H9 (cell line): ENCODE data around the gene CASQ1. TPM values are rescaled to one million over a fixed set of nuclear protein-coding genes. Genes with fewer than 3 reads are reported as not detected.
A peak's percentile ranks its signal among the peaks of the same experiment; 100 is the strongest.

Source experiments
- DNase-seq: peaks from one replicate; pipeline ENCODE4 v3.0.0-alpha.2; 2017
- H2AFZ ChIP-seq: one replicate; pipeline ENCODE4 v1.6.1; 2013; ENCODE audit warnings: mild to moderate bottlenecking, low read length, control low read depth, moderate library complexity
- H2AK5ac ChIP-seq: 2 replicates; pipeline ENCODE4 v1.6.1; 2013; ENCODE audit warnings: low read length, control low read depth, mixed read lengths; ENCODE audit not compliant: insufficient read length
- H2BK120ac ChIP-seq: one replicate; pipeline ENCODE4 v1.6.1; 2013; ENCODE audit warnings: low read depth, mild to moderate bottlenecking, low read length, control low read depth, inconsistent platforms; ENCODE audit not compliant: poor library complexity, severe bottlenecking
- H2BK12ac ChIP-seq: 2 replicates; pipeline ENCODE4 v1.6.1; 2013; ENCODE audit warnings: low read length, control low read depth, mixed read lengths, low read depth; ENCODE audit not compliant: insufficient read length
- H2BK15ac ChIP-seq: 2 replicates; pipeline ENCODE4 v1.6.1; 2013; ENCODE audit warnings: low read depth, low read length, control low read depth
- H2BK20ac ChIP-seq: one replicate; pipeline ENCODE4 v1.6.1; 2013; ENCODE audit warnings: low read depth, mild to moderate bottlenecking, low read length, control low read depth, inconsistent platforms; ENCODE audit not compliant: poor library complexity, severe bottlenecking
- H2BK5ac ChIP-seq: 2 replicates; pipeline ENCODE4 v1.6.1; 2013; ENCODE audit warnings: low read length, control low read depth, mixed read lengths; ENCODE audit not compliant: insufficient read length
- H3K14ac ChIP-seq: 2 replicates; pipeline ENCODE4 v1.6.1; 2013; ENCODE audit warnings: low read length, control low read depth; ENCODE audit not compliant: insufficient read depth
- H3K18ac ChIP-seq: 2 replicates; pipeline ENCODE4 v1.6.1; 2013; ENCODE audit warnings: low read depth, mild to moderate bottlenecking, mixed read lengths, low read length, control low read depth; ENCODE audit not compliant: insufficient read length
- H3K23ac ChIP-seq: 2 replicates; pipeline ENCODE4 v1.6.1; 2013; ENCODE audit warnings: low read length, control low read depth, mixed read lengths, low read depth; ENCODE audit not compliant: insufficient read length
- H3K23me2 ChIP-seq: 2 replicates; pipeline ENCODE4 v1.6.1; 2013; ENCODE audit warnings: low read depth, mild to moderate bottlenecking, mixed read lengths, low read length, control low read depth; ENCODE audit not compliant: insufficient read length, poor library complexity, severe bottlenecking
- H3K27ac ChIP-seq: 2 replicates; pipeline ENCODE4 v1.5.1; 2013; ENCODE audit warnings: low read length, control low read depth, mixed read lengths, low read depth; ENCODE audit not compliant: insufficient read length
- H3K27me3 ChIP-seq: 2 replicates; pipeline ENCODE4 v1.6.1; 2013; ENCODE audit warnings: low read length, control low read depth, inconsistent platforms; ENCODE audit not compliant: insufficient read depth
- H3K4ac ChIP-seq: 2 replicates; pipeline ENCODE4 v1.6.1; 2013; ENCODE audit warnings: low read depth, mild to moderate bottlenecking, control low read depth, inconsistent platforms, low read length, moderate library complexity
- H3K4me1 ChIP-seq: 2 replicates; pipeline ENCODE4 v1.6.1; 2013; ENCODE audit warnings: low read length, control low read depth, inconsistent platforms; ENCODE audit not compliant: insufficient read depth
- H3K4me2 ChIP-seq: 2 replicates; pipeline ENCODE4 v1.6.1; 2013; ENCODE audit warnings: low read length, control low read depth, mixed read lengths; ENCODE audit not compliant: insufficient read length, insufficient read depth
- H3K56ac ChIP-seq: 2 replicates; pipeline ENCODE4 v1.6.1; 2013; ENCODE audit warnings: low read depth, mild to moderate bottlenecking, mixed read lengths, low read length, control low read depth; ENCODE audit not compliant: insufficient read length
- H3K79me1 ChIP-seq: 2 replicates; pipeline ENCODE4 v1.6.1; 2013; ENCODE audit warnings: low read depth, mild to moderate bottlenecking, moderate library complexity, low read length, control low read depth, inconsistent platforms; ENCODE audit not compliant: insufficient read depth, poor library complexity, severe bottlenecking
- H3K79me2 ChIP-seq: 2 replicates; pipeline ENCODE4 v1.6.1; 2013; ENCODE audit warnings: low read length, control low read depth, inconsistent platforms; ENCODE audit not compliant: insufficient read depth
- H3K9ac ChIP-seq: 2 replicates; pipeline ENCODE4 v1.6.1; 2013; ENCODE audit warnings: low read length, control low read depth, mixed read lengths; ENCODE audit not compliant: insufficient read length; ENCODE audit errors: extremely low read depth
- H3K9me3 ChIP-seq: one replicate; pipeline ENCODE4 v1.6.1; 2013; ENCODE audit warnings: low read depth, low read length, inconsistent platforms; ENCODE audit not compliant: control insufficient read depth
- H3T11ph ChIP-seq: one replicate; pipeline ENCODE4 v1.6.1; 2013; ENCODE audit warnings: mild to moderate bottlenecking, low read length, control low read depth, inconsistent platforms
- H4K20me1 ChIP-seq: one replicate; pipeline ENCODE4 v1.6.1; 2013; ENCODE audit not compliant: control insufficient read depth, insufficient read length, insufficient read depth
- H4K5ac ChIP-seq: 2 replicates; pipeline ENCODE4 v1.6.1; 2013; ENCODE audit warnings: low read depth, mild to moderate bottlenecking, mixed read lengths, low read length, control low read depth; ENCODE audit not compliant: insufficient read length
- H4K8ac ChIP-seq: replicated peaks from 2 replicates; pipeline ENCODE4 v1.6.1; 2013; ENCODE audit warnings: low read length, control low read depth, mixed read lengths, low read depth; ENCODE audit not compliant: insufficient read length
- H4K91ac ChIP-seq: 2 replicates; pipeline ENCODE4 v1.6.1; 2013; ENCODE audit warnings: low read depth, mild to moderate bottlenecking, moderate library complexity, mixed read lengths, low read length, control low read depth; ENCODE audit not compliant: insufficient read length
- H3K27ac Mint-ChIP-seq, 3 experiments: 2 replicates in 2 of 3; 3 replicates in 1 of 3; pipeline ENCODE4 v1.8.0; 2020 to 2021; ENCODE audit warnings: mixed read lengths in 3 of 3, mild to moderate bottlenecking in 1 of 3, moderate library complexity in 1 of 3
- H3K27me3 Mint-ChIP-seq: 2 replicates; pipeline ENCODE4 v1.8.0; 2021; ENCODE audit warnings: low read depth, mild to moderate bottlenecking, moderate library complexity, mixed read lengths
- H3K36me3 Mint-ChIP-seq, 3 experiments: 2 replicates in 2 of 3; 3 replicates in 1 of 3; pipeline ENCODE4 v1.8.0; 2020 to 2021; ENCODE audit warnings: low read depth in 3 of 3, mixed read lengths in 3 of 3; ENCODE audit not compliant: insufficient read depth in 1 of 3
- H3K4me1 Mint-ChIP-seq, 2 experiments: 2 replicates each; pipeline ENCODE4 v1.8.0; 2020; ENCODE audit warnings: mixed read lengths in 2 of 2
- H3K4me3 Mint-ChIP-seq, 2 experiments: 2 replicates in 1 of 2; 3 replicates in 1 of 2; pipeline ENCODE4 v1.8.0; 2020 to 2021; ENCODE audit warnings: mild to moderate bottlenecking in 2 of 2, mixed read lengths in 2 of 2, moderate library complexity in 1 of 2
- H3K9me3 Mint-ChIP-seq, 2 experiments: 2 replicates in 1 of 2; 3 replicates in 1 of 2; pipeline ENCODE4 v1.8.0; 2020; ENCODE audit warnings: mild to moderate bottlenecking in 2 of 2, mixed read lengths in 2 of 2, moderate library complexity in 1 of 2
- CTCF ChIP-seq: fragments of 200-600 bp; sonication (generic); conservative IDR thresholded peaks from 3 replicates; pipeline ENCODE4 v1.8.0; 2021; ENCODE audit warnings: antibody characterized with exemption, mild to moderate bottlenecking
- WGBS: extraction: QIAGEN DNeasy Blood & Tissue Kit; methylation state at CpG from one replicate; pipeline ENCODE4 v1.1.7; 2013; ENCODE audit warnings: missing lambda C conversion rate, low lambda C conversion rate, mixed read lengths; ENCODE audit not compliant: insufficient read length; ENCODE audit errors: extremely low coverage; 5-methylcytosine and 5-hydroxymethylcytosine counted together
- total RNA-seq: library from RNA; stranded (reverse); gene quantifications from 2 replicates; pipeline ENCODE4 v1.2.1, GENCODE V29; 2021

Gene CASQ1
- total RNA-seq, 1 experiment from 2014 or later: 0.55 TPM

GRCh38 chr1:160193832-160194736 lies 3.7 kb downstream of the CASQ1 start:
- no peak overlapping the region for H3K27ac ChIP-seq
- no peak overlapping the region for H3K4ac ChIP-seq
- no peak overlapping the region for H3K56ac ChIP-seq
- H2BK120ac ChIP-seq: no peak overlapping the region
- H3K23ac ChIP-seq: no peak overlapping the region
- H4K20me1 ChIP-seq: no peaks in the 10 kb centered on the region
- H3K27me3 ChIP-seq: no peaks in the 10 kb centered on the region
- H3T11ph ChIP-seq: no peak overlapping the region
- 100% methylated on average over 2 of the region's 9 CpGs for WGBS
- H3K4me1 Mint-ChIP-seq: peaks cover 6 to 15% of the 10 kb centered on the region in 2 experiments; a peak in 2 of 4 replicates
- no peak overlapping the region for H3K14ac ChIP-seq
- no peaks in the 10 kb centered on the region for H3K79me2 ChIP-seq
- H3K9ac ChIP-seq: no peak overlapping the region
- TF ChIP-seq CTCF: no peak
- H3K79me1 ChIP-seq: no peaks in the 10 kb centered on the region
- H3K36me3 Mint-ChIP-seq: no peaks in the 10 kb centered on the region; a peak in 1 of 7 replicates
- H4K5ac ChIP-seq: no peak overlapping the region
- H4K91ac ChIP-seq: no peak overlapping the region
- no peaks in the 10 kb centered on the region for H3K9me3 Mint-ChIP-seq
- H3K4me2 ChIP-seq: no peak overlapping the region
- peak overlapping the region; percentile 7 for H3K18ac ChIP-seq
- no peak overlapping the region for H2BK20ac ChIP-seq
- H3K27ac Mint-ChIP-seq: no peak overlapping the region
- no peak overlapping the region for H2AK5ac ChIP-seq
- no peak for DNase-seq
- H3K23me2 ChIP-seq: no peaks in the 10 kb centered on the region
- peaks cover 10% of the 10 kb centered on the region for H3K27me3 Mint-ChIP-seq
- no peaks in the 10 kb centered on the region for H3K9me3 ChIP-seq
- no peak overlapping the region for H2BK15ac ChIP-seq
- H4K8ac ChIP-seq: peak overlapping the region; percentile 0
- H2BK5ac ChIP-seq: no peak overlapping the region
- no peak overlapping the region for H2AFZ ChIP-seq
- H3K4me3 Mint-ChIP-seq: no peak overlapping the region
- H3K4me1 ChIP-seq: peaks cover 3% of the 10 kb centered on the region; the same call in 1 of the 2 replicates
- no peak overlapping the region for H2BK12ac ChIP-seq
